Type B pancreatic cell (in vitro differentiated cells): Measurements from ENCODE around the gene SYNGR3. TPM values are rescaled to one million over a fixed set of nuclear protein-coding genes. Genes with fewer than 3 reads are reported as not detected.

Experiments used
- DNase-seq: peaks from one replicate; pipeline ENCODE4 v3.0.0; 2021; ENCODE audit warnings: mixed read lengths; ENCODE audit not compliant: unreplicated experiment; ENCODE audit errors: extremely low spot score
- H3K27ac Mint-ChIP-seq: 2 replicates; pipeline ENCODE4 v1.8.0; 2021; ENCODE audit warnings: mild to moderate bottlenecking, mixed read lengths
- H3K27me3 Mint-ChIP-seq: 2 replicates; pipeline ENCODE4 v1.8.0; 2021; ENCODE audit warnings: mixed read lengths
- H3K36me3 Mint-ChIP-seq: 2 replicates; pipeline ENCODE4 v1.8.0; 2021; ENCODE audit warnings: mixed read lengths
- H3K4me1 Mint-ChIP-seq: one replicate; pipeline ENCODE4 v1.8.0; 2021; ENCODE audit warnings: mixed read lengths; ENCODE audit not compliant: unreplicated experiment
- H3K4me3 Mint-ChIP-seq: 2 replicates; pipeline ENCODE4 v1.8.0; 2021; ENCODE audit warnings: mild to moderate bottlenecking, mixed read lengths
- H3K9me3 Mint-ChIP-seq: 2 replicates; pipeline ENCODE4 v1.8.0; 2021; ENCODE audit warnings: mixed read lengths
- total RNA-seq: library from RNA; stranded (reverse); gene quantifications from 2 replicates; pipeline ENCODE4 v1.2.1, GENCODE V29; 2021; ENCODE audit warnings: low replicate concordance
- TF ChIP-seq, protein P1 (sequence below): fragments of 200-600 bp; sonication (generic); conservative IDR thresholded peaks from 2 replicates; pipeline ENCODE4 v1.5.0; 2021; ENCODE audit warnings: antibody characterized with exemption, mild to moderate bottlenecking

SYNGR3 gene
- total RNA-seq, 1 donor from 2014 or later = 2.4 TPM

GRCh38 chr16:2038382-2039231 is 48.8 kb downstream of the SYNGR3 start:
- TF ChIP-seq, protein P1, sequence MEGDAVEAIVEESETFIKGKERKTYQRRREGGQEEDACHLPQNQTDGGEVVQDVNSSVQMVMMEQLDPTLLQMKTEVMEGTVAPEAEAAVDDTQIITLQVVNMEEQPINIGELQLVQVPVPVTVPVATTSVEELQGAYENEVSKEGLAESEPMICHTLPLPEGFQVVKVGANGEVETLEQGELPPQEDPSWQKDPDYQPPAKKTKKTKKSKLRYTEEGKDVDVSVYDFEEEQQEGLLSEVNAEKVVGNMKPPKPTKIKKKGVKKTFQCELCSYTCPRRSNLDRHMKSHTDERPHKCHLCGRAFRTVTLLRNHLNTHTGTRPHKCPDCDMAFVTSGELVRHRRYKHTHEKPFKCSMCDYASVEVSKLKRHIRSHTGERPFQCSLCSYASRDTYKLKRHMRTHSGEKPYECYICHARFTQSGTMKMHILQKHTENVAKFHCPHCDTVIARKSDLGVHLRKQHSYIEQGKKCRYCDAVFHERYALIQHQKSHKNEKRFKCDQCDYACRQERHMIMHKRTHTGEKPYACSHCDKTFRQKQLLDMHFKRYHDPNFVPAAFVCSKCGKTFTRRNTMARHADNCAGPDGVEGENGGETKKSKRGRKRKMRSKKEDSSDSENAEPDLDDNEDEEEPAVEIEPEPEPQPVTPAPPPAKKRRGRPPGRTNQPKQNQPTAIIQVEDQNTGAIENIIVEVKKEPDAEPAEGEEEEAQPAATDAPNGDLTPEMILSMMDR = no peak
- peak overlapping the region; percentile 62 for H3K4me3 Mint-ChIP-seq

GRCh38 chr16:2039274-2040031 is 49.7 kb downstream of the SYNGR3 start:
- Mint-ChIP-seq H3K36me3 (no peaks in the 10 kb centered on the region), H3K27ac (peak overlapping the region; percentile 62), H3K4me1 (peaks cover 15% of the 10 kb centered on the region), H3K9me3 (no peaks in the 10 kb centered on the region), H3K27me3 (no peaks in the 10 kb centered on the region), H3K4me3 (peak overlapping the region; percentile 76)
- no peak for DNase-seq
- TF ChIP-seq, protein P1 = no peak

More at GRCh38 chr16:2038382-2039231, 48.8 kb downstream of the SYNGR3 start:
- peaks cover 15% of the 10 kb centered on the region for H3K4me1 Mint-ChIP-seq
- no peaks in the 10 kb centered on the region for H3K27me3 Mint-ChIP-seq
- no peaks in the 10 kb centered on the region for H3K9me3 Mint-ChIP-seq
- no peak for DNase-seq
- peak overlapping the region; percentile 77 for H3K27ac Mint-ChIP-seq
- no peaks in the 10 kb centered on the region for H3K36me3 Mint-ChIP-seq

GRCh38 chr16:2040041-2040786 is 50.4 kb downstream of the SYNGR3 start:
- H3K27ac Mint-ChIP-seq = no peak overlapping the region

GRCh38 chr16:2040787-2041522 is 51.2 kb downstream of the SYNGR3 start:
- no peaks in the 10 kb centered on the region for H3K36me3 Mint-ChIP-seq
- peaks cover 15% of the 10 kb centered on the region for H3K4me1 Mint-ChIP-seq
- TF ChIP-seq, protein P1 = no peak
- H3K4me3 Mint-ChIP-seq = no peak overlapping the region
- H3K27ac Mint-ChIP-seq = peak overlapping the region; percentile 16
- H3K9me3 Mint-ChIP-seq = no peaks in the 10 kb centered on the region
- no peak for DNase-seq
- H3K27me3 Mint-ChIP-seq = no peaks in the 10 kb centered on the region

More at GRCh38 chr16:2040041-2040786, 50.4 kb downstream of the SYNGR3 start:
- TF ChIP-seq, protein P1 = no peak
- Mint-ChIP-seq H3K4me1 (peaks cover 15% of the 10 kb centered on the region), H3K9me3 (no peaks in the 10 kb centered on the region), H3K36me3 (no peaks in the 10 kb centered on the region), H3K4me3 (no peak overlapping the region), H3K27me3 (no peaks in the 10 kb centered on the region)
- DNase-seq = no peak
